A549 (cell line): ENCODE data around the gene CKAP2L.
"Not testable (repeated sequence)": the region's sequence is repeated elsewhere in the genome, so short reads cannot be mapped to it uniquely, and the experiment has no call there.

Source experiments
- CHD2 ChIP-seq: fragments of 150-350 bp; IDR thresholded peaks from 2 replicates; pipeline ENCODE4 v1.6.1; 2014; ENCODE audit warnings: low read length; ENCODE audit not compliant: partially characterized antibody
- EHMT2 ChIP-seq: fragments of 200-600 bp; sonication (generic); IDR thresholded peaks from 2 replicates; pipeline ENCODE4 v1.6.1; 2016; ENCODE audit warnings: antibody characterized with exemption, low read depth, mild to moderate bottlenecking, moderate library complexity
- KDM5A ChIP-seq: fragments of 200-600 bp; sonication (generic); IDR thresholded peaks from 2 replicates; pipeline ENCODE4 v1.6.1; 2016; ENCODE audit warnings: antibody characterized with exemption, mild to moderate bottlenecking
- MAZ ChIP-seq: fragments of 150-350 bp; IDR thresholded peaks from 2 replicates; pipeline ENCODE4 v1.6.1; 2014; ENCODE audit warnings: antibody characterized with exemption, low read depth, low read length, borderline replicate concordance
- NR3C1 ChIP-seq: fragments of >200 bp; sonication (Bioruptor Twin); formaldehyde crosslinking; IDR thresholded peaks from 3 replicates; pipeline ENCODE4 v1.6.1; 2017
- SMC3 ChIP-seq: fragments of >200 bp; sonication (Bioruptor Twin); formaldehyde crosslinking; IDR thresholded peaks from 3 replicates; pipeline ENCODE4 v1.6.1; 2018; ENCODE audit warnings: inconsistent platforms
- TF ChIP-seq, protein P1 (sequence below): fragments of >200 bp; sonication (Bioruptor Twin); formaldehyde crosslinking; IDR thresholded peaks from 3 replicates; pipeline ENCODE4 v1.5.1; 2016
- TF ChIP-seq, protein P2 (sequence below): fragments of 450-650 bp; IDR thresholded peaks from 2 replicates; pipeline ENCODE4 v1.6.1; 2014; ENCODE audit warnings: antibody characterized with exemption

DNA sequence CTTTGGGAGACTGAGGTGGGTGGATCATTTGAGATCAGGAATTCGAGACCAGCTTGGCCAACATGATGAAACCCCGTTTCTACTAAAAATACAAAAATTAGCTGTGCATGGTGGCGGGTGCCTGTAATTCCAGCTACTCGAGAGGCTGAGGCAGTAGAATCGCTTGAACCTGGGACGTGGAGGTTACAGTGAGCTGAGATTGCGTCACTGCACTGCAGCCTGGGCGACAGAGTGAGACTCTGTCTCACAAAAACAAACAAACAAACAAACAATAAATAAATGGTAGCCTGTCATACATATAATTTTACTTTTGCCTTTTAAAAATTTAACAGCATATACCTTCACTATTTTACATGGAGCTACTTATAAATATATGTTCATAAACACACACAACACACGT is 57.5 kb downstream of the CKAP2L start:
- not testable (repeated sequence) for TF ChIP-seq MAZ, SMC3, EHMT2, CHD2, KDM5A, NR3C1
- TF ChIP-seq, protein P1, sequence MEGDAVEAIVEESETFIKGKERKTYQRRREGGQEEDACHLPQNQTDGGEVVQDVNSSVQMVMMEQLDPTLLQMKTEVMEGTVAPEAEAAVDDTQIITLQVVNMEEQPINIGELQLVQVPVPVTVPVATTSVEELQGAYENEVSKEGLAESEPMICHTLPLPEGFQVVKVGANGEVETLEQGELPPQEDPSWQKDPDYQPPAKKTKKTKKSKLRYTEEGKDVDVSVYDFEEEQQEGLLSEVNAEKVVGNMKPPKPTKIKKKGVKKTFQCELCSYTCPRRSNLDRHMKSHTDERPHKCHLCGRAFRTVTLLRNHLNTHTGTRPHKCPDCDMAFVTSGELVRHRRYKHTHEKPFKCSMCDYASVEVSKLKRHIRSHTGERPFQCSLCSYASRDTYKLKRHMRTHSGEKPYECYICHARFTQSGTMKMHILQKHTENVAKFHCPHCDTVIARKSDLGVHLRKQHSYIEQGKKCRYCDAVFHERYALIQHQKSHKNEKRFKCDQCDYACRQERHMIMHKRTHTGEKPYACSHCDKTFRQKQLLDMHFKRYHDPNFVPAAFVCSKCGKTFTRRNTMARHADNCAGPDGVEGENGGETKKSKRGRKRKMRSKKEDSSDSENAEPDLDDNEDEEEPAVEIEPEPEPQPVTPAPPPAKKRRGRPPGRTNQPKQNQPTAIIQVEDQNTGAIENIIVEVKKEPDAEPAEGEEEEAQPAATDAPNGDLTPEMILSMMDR = not testable (repeated sequence)
- TF ChIP-seq, protein P2, sequence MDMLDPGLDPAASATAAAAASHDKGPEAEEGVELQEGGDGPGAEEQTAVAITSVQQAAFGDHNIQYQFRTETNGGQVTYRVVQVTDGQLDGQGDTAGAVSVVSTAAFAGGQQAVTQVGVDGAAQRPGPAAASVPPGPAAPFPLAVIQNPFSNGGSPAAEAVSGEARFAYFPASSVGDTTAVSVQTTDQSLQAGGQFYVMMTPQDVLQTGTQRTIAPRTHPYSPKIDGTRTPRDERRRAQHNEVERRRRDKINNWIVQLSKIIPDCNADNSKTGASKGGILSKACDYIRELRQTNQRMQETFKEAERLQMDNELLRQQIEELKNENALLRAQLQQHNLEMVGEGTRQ = not testable (repeated sequence)
